ENCODE results near the gene TRIM46.

- TF ChIP-seq CTCF (IDR thresholded peaks at IDR 0.05; ENCODE audit: insufficient read depth, low read length, poor library complexity, severe bottlenecking) (no peak), EZH2phosphoT487 (conservative IDR thresholded peaks at IDR 0.05; ENCODE audit: low read length) (no peak)
These were observed 33.6 kb upstream of the TRIM46 start, which contains the start of gene DPM3 for GRCh38 chr1:155139895-155140629.
